Endothelial cell of umbilical vein (primary cell): ENCODE measurements around the gene PCDHGA4. TPM values are rescaled to one million over a fixed set of nuclear protein-coding genes. Genes with fewer than 3 reads are reported as not detected.

Experiments
- BruUV-seq: library from RNA; stranded (reverse); fragments of 400-500 nt; replicated peaks from 2 replicates; lab custom pipeline; 2021; lab: Mats Ljungman, UMichigan
- CTCF ChIA-PET: fragments of 300-600, 350-600 bp; sonication (Branson Sonifier 250); formaldehyde crosslinking; loops from one replicate; lab custom pipeline; 2021; ENCODE audit warnings: antibody characterized with exemption, inconsistent platforms; lab: Charles Lee
- POLR2A ChIA-PET: fragments of 300-600, 350-600 bp; sonication (Branson Sonifier 250); formaldehyde crosslinking; loops from one replicate; lab custom pipeline; 2021; ENCODE audit warnings: antibody characterized with exemption, inconsistent platforms; lab: Charles Lee
- DNase-seq: peaks from one replicate; pipeline ENCODE4 v3.0.0-alpha.2; 2011; ENCODE audit warnings: low read depth, low spot score
- FAIRE-seq: peaks from 2 replicates; lab custom pipeline; 2011; peaks lifted over from hg19 to GRCh38; lab: Jason Lieb, UNC
- H2AFZ ChIP-seq: 2 replicates; pipeline ENCODE4 v1.6.0; 2012; ENCODE audit warnings: low read depth, low read length, control low read depth, inconsistent platforms
- H3K27ac ChIP-seq: 2 replicates; pipeline ENCODE4 v1.5.1; 2011; ENCODE audit warnings: low read depth, mild to moderate bottlenecking, control low read depth, low read length, moderate library complexity; ENCODE audit not compliant: insufficient read depth
- H3K27me3 ChIP-seq, 2 experiments: 2 replicates each; pipeline versions ENCODE4 v1.6.0 to v1.6.1; 2011; ENCODE audit warnings: low read length in 2 of 2, mixed read lengths in 1 of 2; ENCODE audit not compliant: control insufficient read depth in 2 of 2, insufficient read depth in 2 of 2
- H3K36me3 ChIP-seq, 2 experiments: 2 replicates in 1 of 2; 3 replicates in 1 of 2; pipeline ENCODE4 v1.5.1; 2011; ENCODE audit warnings: low read length in 2 of 2, mild to moderate bottlenecking in 1 of 2, moderate library complexity in 1 of 2; ENCODE audit not compliant: control insufficient read depth in 2 of 2, insufficient read depth in 2 of 2; ENCODE audit errors: extremely low read depth in 1 of 2
- H3K4me1 ChIP-seq: 3 replicates; pipeline ENCODE4 v1.5.1; 2011; ENCODE audit warnings: mild to moderate bottlenecking, low read length; ENCODE audit not compliant: control insufficient read depth, insufficient read depth; ENCODE audit errors: extremely low read depth
- H3K4me2 ChIP-seq: 2 replicates; pipeline ENCODE4 v1.6.1; 2011; ENCODE audit warnings: low read length, control low read depth, mixed read lengths; ENCODE audit not compliant: insufficient read depth
- H3K4me3 ChIP-seq, 3 experiments: fragments of 200-600 bp in 1 of 3; sonication (generic), shearing (Covaris generic) in 1 of 3; replicated peaks in 1 of 3; 2 replicates each; pipeline ENCODE4 v1.5.1; 2011 to 2016; ENCODE audit warnings: control low read depth in 3 of 3, low read length in 3 of 3, mild to moderate bottlenecking in 2 of 3, inconsistent platforms in 1 of 3, low read depth in 1 of 3, moderate library complexity in 1 of 3; ENCODE audit not compliant: insufficient read depth in 1 of 3
- H3K79me2 ChIP-seq: 2 replicates; pipeline ENCODE4 v1.6.0; 2012; ENCODE audit warnings: low read length, inconsistent platforms; ENCODE audit not compliant: control insufficient read depth, insufficient read depth
- H3K9ac ChIP-seq: replicated peaks from 2 replicates; pipeline ENCODE3; 2011; ENCODE audit warnings: low read length, control low read depth; ENCODE audit not compliant: insufficient read depth; ENCODE audit errors: extremely low read depth
- H3K9me1 ChIP-seq: replicated peaks from 3 replicates; pipeline ENCODE4 v1.6.0; 2011; ENCODE audit warnings: mild to moderate bottlenecking, low read length; ENCODE audit not compliant: control insufficient read depth, insufficient read depth; ENCODE audit errors: extremely low read depth
- H3K9me3 ChIP-seq: replicated peaks from 2 replicates; pipeline ENCODE4 v1.5.1; 2012; ENCODE audit warnings: low read length, inconsistent platforms; ENCODE audit not compliant: control insufficient read depth, insufficient read depth
- H4K20me1 ChIP-seq: replicated peaks from 2 replicates; pipeline ENCODE3; 2011; ENCODE audit warnings: mild to moderate bottlenecking, low read length; ENCODE audit not compliant: control insufficient read depth, insufficient read depth; ENCODE audit errors: extremely low read depth
- FOS ChIP-seq: IDR thresholded peaks from 2 replicates; pipeline ENCODE4 v1.6.1; 2011; ENCODE audit warnings: mild to moderate bottlenecking, low read length, moderate library complexity, borderline replicate concordance; ENCODE audit not compliant: insufficient read depth
- GATA2 ChIP-seq: IDR thresholded peaks from 2 replicates; pipeline ENCODE4 v1.7.0; 2011; ENCODE audit warnings: low read depth, mild to moderate bottlenecking, moderate library complexity, mixed read lengths, low read length; ENCODE audit not compliant: insufficient read length, insufficient read depth
- JUN ChIP-seq: IDR thresholded peaks from 2 replicates; pipeline ENCODE4 v1.6.1; 2011; ENCODE audit warnings: borderline replicate concordance, low read depth; ENCODE audit not compliant: insufficient read length, insufficient read depth
- MAX ChIP-seq: IDR thresholded peaks from 2 replicates; pipeline ENCODE4 v1.6.1; 2011; ENCODE audit not compliant: insufficient read depth, insufficient read length
- POLR2A ChIP-seq: IDR thresholded peaks from 2 replicates; pipeline ENCODE4 v1.6.1; 2012; ENCODE audit warnings: low read depth, mild to moderate bottlenecking, control low read depth, low read length
- POLR2AphosphoS5 ChIP-seq: IDR thresholded peaks from 2 replicates; pipeline ENCODE4 v1.6.1; 2012; ENCODE audit warnings: low read depth, mild to moderate bottlenecking, control low read depth, low read length, moderate library complexity; ENCODE audit not compliant: insufficient read depth
- dilution Hi-C: fragments of 300-500 bp; cut with MboI; formaldehyde crosslinking; loops from one replicate; pipeline ENCODE4 v1.15.0; 2019; ENCODE audit warnings: low sequenced_read_pairs; ENCODE audit not compliant: extremely low pct_ligation_motif_present
- intact Hi-C: fragments of 100-400 bp; cut with micrococcal nuclease; formaldehyde crosslinking; loops from one replicate; pipeline ENCODE4 v1.10.0; 2022
- polyA plus RNA-seq, 4 experiments: library from polyadenylated mRNA; depleted of rRNA in 3 of 4; stranded (reverse) in 3 of 4; unstranded in 1 of 4; fragments of >200 nt; gene quantifications; 2 replicates each; pipeline versions ENCODE4 v1.2.1 to v1.2.3, GENCODE V29; 2011 to 2012; ENCODE audit warnings: missing spikeins in 1 of 4
- total RNA-seq: library from RNA; stranded (reverse); gene quantifications from 2 replicates; pipeline ENCODE4 v1.2.3, GENCODE V29; 2021

PCDHGA4 gene
- total and polyA plus RNA-seq, 2 donors (not counting 3 experiments of a cell fraction or from before 2014, with no cell fraction given), result 2.6 to 3.0 TPM

- Histone ChIP-seq H2AFZ (no peak overlapping the region), H3K79me2 (peaks cover 24% of the 10 kb centered on the region), H3K9ac (no peak overlapping the region), H3K4me1 (no peaks in the 10 kb centered on the region), H3K4me2 (peak overlapping the region; percentile 60), H3K9me1 (no peaks in the 10 kb centered on the region), H3K27me3 (no peaks in the 10 kb centered on the region), H3K9me3 (peaks cover 15% of the 10 kb centered on the region), H3K27ac (no peak overlapping the region), H3K36me3 (peaks cover 0 to 11% of the 10 kb centered on the region in 2 experiments), H3K4me3 (peak overlapping the region in 2 of 3 experiments; percentile 87 to 91), H4K20me1 (peaks cover 9% of the 10 kb centered on the region)
- no peak for TF ChIP-seq POLR2A
- no peak for TF ChIP-seq MAX
- no peak for TF ChIP-seq GATA2
- no peak for TF ChIP-seq FOS
- TF ChIP-seq JUN, result no peak
- no peak for TF ChIP-seq POLR2AphosphoS5
- ChIA-PET CTCF (interaction anchor here (0.7 to 2.8 kb wide), 20 partner anchors 8 to 244 kb away, joined by 3 to 19 read pairs (median 6); partner anchors contain the start of genes PCDHB14, PCDHB15, PCDHGA1 and PCDHGA10), POLR2A (interaction anchor here (1.6 kb wide), 1 partner anchor 11 kb away, joined by 7 read pairs; the partner anchor contains the start of gene PCDHGA1)
- no peak for DNase-seq
- dilution Hi-C loops (no loop called here), intact Hi-C loops (loop anchor here (1.0 to 2.0 kb wide), 2 partner anchors 23 to 241 kb away; partner anchors contain the start of gene PCDHGA3)
- FAIRE-seq, result no peak
- no TSS peak for BruUV-seq
Measured at GRCh38 chr5:141319699-141320098, 35.1 kb upstream of the PCDHGA4 start.
